Activated T-cell treated with anti-CD3 and anti-CD28 coated beads for 4 hours (primary cell): ENCODE data around the gene EYA3.

Experiments used
- DNase-seq: peaks from one replicate; pipeline ENCODE4 v3.0.0-alpha.2; 2020

Gene EYA3

GRCh38 chr1:28070725-28071593, 17.5 kb downstream of the EYA3 start:
- DNase-seq: no peak

GRCh38 chr1:28067523-28068090, 20.8 kb downstream of the EYA3 start:
- no peak for DNase-seq

- no peak for DNase-seq
These were observed 21.8 kb downstream of the EYA3 start for GRCh38 chr1:28066393-28067154.

DNA sequence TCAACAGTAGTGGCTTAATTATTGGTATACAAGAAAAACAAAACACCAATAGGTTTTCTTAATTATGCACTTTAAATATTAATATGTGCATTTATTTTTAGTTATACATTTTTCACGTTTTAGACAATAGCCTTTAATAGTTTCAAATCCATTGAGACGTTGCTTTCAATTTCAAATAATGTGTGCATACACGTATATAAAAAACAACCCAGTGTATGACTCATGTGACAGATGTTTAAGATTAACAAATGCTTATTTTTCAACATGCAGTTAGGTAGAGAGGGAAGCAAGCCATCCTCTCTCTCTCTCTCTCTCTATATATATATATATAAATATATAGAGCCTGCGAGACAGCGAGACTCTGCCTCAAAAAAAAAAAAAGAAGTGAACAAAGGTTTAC, 24.3 kb downstream of the EYA3 start:
- no peak for DNase-seq

DNA sequence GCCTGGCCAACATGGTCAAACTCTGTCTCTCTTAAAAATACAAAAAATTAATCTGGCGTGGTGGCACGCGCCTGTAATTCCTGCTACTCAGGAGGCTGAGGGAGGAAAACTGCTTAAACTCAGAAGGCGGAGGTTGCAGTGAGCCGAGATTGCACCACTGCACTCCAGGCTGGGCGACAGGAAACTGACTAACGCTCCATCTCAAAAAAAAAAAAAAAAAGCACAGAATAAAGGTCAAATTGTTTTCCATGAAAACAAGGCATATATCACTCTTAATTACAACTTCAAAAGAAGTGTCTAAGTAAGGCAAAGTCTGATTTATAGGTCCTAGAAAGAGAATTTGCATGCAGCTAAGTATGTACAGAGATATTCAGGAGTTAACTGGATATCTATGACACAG, 25.6 kb downstream of the EYA3 start:
- no peak for DNase-seq

GRCh38 chr1:28058971-28059878, 29.2 kb downstream of the EYA3 start:
- DNase-seq: no peak

DNA sequence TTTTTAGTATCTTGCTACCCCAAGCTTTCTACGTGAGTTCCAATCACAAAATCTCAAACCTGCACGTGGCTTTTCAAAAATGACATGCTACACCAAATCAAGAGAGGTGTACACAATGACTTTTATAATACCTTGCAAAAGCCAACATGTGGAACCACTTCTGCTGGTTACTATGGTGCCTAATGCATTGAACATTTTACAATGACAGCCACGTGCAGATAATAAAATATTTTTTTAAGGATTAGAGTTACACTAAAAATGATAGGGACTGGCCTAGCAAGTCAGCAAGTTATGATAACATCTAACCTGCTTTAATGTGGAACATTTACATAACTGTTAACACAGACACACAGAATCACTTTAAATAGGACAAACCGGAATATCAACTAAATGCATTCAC, 30.2 kb downstream of the EYA3 start:
- no peak for DNase-seq

- peak; percentile 48 for DNase-seq
These were observed 32.1 kb downstream of the EYA3 start for GRCh38 chr1:28056129-28056925.

DNA sequence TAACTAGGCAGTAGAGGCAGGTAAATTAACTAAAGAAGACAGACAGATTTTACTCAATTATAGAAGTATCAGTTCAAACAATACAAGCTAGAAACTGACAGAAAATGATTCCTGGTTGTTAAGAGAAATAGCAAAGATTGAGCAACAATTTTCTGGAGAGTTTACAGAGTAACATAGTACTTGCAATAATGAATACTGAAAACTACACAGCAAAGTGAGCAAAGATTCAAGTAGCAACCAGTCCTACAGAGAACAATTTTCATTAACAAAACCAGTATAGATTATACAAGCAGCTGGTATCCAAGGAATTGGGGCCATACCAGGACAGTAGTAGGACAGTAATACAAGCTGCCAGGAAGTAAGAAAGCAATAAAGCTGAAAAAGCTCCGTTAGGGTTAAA, 37.6 kb downstream of the EYA3 start:
- DNase-seq: no peak

DNA sequence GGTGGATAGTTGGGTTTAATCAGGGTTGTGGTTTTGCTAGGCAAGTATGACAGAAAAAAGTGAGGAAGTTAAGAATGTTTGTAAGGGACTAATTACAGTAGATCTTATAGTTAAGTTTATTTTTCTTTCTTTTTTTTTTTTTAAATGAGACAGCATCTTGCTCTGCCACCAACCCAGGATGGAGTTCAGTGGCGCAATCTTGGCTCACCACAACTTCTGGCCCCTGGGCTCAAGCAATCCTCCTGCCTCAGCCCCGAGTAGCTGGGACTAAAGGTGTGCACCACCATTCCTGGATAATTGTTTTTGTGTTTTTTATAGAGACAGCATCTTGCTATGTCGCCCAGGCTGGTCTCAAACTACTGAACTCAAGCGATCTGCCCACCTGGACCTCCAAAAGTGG, 41.7 kb downstream of the EYA3 start:
- DNase-seq: no peak

DNA sequence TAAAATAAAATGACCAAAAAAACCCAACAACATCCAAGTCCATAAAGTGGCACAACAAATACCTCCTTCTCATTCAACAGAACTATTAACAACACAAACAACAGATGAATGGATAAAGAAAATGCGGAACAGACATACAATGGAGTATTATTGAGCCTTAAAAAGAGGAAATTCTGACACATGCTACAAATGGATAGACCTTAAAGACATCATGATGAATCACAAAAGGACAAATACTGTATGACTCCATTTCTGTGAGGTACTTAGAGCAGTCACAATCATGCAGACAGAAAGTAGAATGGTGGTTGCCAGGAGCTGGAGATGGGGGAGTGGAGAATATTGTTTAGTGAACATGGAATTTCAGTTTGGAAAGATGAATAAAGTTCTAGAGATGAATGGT, 42.6 kb downstream of the EYA3 start:
- DNase-seq: no peak

DNA sequence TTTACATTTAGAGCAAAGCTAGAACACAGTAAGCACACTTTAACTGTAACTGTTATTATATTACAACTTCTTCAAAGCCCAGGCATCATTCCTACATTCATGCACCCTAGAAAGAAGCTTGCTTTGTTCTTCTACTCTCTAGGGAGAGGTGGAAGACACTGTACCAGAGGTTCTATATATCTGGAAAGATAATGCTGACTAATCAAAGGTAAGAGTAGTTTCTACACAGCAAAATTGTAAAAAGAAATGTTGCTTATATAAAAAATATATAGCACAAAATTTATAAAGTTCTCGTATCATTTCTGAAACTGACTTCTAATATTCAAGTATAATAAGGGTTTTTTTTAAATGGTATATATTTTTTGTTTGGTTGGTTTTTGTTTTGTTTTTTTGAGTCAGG, 44.0 kb downstream of the EYA3 start:
- DNase-seq: no peak

GRCh38 chr1:28039341-28039740, 49.1 kb downstream of the EYA3 start:
- DNase-seq: no peak

GRCh38 chr1:28037946-28038345, 50.5 kb downstream of the EYA3 start:
- no peak for DNase-seq

DNA sequence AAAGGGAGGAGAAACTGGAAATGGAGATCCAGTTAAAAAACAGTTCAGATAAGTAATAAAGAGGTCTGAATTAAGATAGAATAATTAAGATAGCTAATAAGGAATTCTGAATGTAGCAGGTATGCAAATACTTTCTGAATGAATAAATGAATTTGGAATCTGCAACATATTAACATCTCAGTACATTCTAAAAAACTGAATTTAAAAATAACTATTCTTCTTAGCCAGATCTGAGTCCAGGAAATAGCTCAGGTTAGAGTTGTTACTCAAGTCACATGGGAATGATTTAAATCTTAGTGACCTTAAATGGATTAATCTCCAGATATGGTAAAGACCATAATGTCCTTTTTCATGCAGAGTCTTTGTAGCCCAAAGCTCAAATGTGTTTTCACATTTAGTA, 51.2 kb downstream of the EYA3 start:
- no peak for DNase-seq

- DNase-seq: no peak
These were observed 52.0 kb downstream of the EYA3 start for GRCh38 chr1:28036431-28036830.

- DNase-seq: no peak
These were observed 53.0 kb downstream of the EYA3 start for GRCh38 chr1:28035420-28035819.

DNA sequence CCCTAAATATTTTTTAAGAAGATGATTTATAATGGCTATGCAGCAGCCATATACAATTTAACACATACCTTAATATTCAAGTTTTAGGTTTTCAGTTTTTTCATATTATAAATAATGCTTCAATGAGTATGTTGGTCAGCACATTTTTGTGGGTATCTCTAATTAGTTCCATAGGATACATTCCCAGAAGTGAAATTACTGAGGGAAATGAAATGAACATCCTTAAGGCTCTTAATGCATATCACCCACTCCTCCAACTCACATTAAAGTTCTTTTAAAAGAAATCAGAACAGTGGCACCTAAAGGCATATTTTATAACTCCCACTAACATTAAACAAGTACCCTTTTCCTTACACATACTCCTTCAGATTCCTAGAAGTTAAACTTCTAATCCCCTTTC, 56.1 kb downstream of the EYA3 start:
- no peak for DNase-seq

DNA sequence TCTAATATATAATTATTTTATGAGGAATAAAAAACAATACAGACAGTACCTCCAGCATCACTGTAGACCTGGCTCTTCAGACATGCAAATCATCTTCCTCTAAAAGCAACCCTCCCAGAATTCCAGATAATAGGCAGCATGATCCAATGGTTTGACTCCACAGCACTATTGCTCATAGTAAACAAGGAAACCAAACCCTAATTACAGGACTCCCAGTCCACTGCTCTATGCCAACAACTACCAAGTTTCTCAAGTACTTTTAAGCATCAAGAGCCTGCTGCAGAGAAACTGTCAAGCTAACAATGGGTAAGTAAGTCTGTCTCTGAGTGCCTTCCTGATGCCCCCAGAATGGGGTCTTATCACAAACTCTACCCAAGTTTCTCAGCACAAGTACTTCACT, 57.2 kb downstream of the EYA3 start:
- no peak for DNase-seq

DNA sequence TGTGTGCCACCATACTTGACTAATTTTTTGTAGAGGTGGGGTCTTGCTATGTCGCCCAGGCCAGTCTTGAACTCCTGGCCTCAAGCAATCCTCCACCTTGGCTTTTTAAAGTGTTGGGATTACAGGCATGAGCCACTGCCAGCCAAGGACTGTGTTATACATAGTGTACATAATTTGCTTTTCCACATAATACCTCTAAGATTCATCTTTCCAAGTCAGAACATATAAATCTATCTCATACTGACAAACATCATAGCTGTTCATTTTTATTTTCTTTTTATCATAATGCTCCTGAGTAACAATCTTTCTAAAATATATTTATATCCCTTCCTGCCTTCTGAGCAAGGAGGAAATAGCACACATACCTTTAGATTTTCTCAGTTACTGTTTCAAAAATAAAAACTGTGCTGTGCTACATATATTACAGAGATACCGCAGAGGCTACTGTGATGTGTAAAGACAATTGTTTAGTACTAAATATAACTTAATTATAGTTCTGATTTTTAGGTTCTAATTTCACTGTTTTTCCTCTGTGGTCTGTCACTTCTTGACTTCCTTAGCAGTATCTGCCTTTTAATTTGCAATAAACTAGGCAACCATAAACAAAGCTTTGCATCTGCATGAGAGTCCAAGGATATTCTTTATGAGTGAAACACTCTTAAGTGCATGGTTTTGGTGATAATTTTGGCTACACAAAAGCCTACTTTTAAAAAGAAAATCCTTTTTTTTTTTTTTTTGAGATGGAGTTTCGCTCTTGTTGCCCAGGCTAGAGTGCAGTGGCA, 59.3 kb downstream of the EYA3 start:
- no peak for DNase-seq

GRCh38 chr1:28027660-28028059, 60.8 kb downstream of the EYA3 start:
- no peak for DNase-seq
